AG20443 (cell line): ENCODE measurements around the gene B3GAT3.
"Not testable (repeated sequence)": the region's sequence is repeated elsewhere in the genome, so short reads cannot be mapped to it uniquely, and the experiment has no call there.

ENCODE experiments used
- DNase-seq: peaks from one replicate; pipeline ENCODE4 v3.0.0; 2012; ENCODE audit warnings: low spot score, mixed read lengths

Gene B3GAT3

GRCh38 chr11:62577046-62577714, 44.6 kb downstream of the B3GAT3 start:
- no peak for DNase-seq

- no peak for DNase-seq
These were observed 45.9 kb downstream of the B3GAT3 start for GRCh38 chr11:62575837-62576236.

GRCh38 chr11:62575156-62575555, 46.6 kb downstream of the B3GAT3 start:
- peak; percentile 25 for DNase-seq

GRCh38 chr11:62574363-62575071, 47.3 kb downstream of the B3GAT3 start:
- DNase-seq, result peak; percentile 44

GRCh38 chr11:62573592-62574362, 48.0 kb downstream of the B3GAT3 start, which contains the start of gene EEF1G:
TSS of gene EEF1G (minus strand) at chr11:62573891. CDS start at chr11:62573842, 49 bp downstream.
- peak; percentile 99 for DNase-seq

- DNase-seq, result peak; percentile 29
These were observed 48.7 kb downstream of the B3GAT3 start for GRCh38 chr11:62573006-62573591.

- no peak for DNase-seq
These were observed 49.4 kb downstream of the B3GAT3 start for GRCh38 chr11:62572431-62572830.

GRCh38 chr11:62571493-62571892, 50.3 kb downstream of the B3GAT3 start:
- not testable (repeated sequence) for DNase-seq

GRCh38 chr11:62570903-62571302, 50.9 kb downstream of the B3GAT3 start:
- not testable (repeated sequence) for DNase-seq

GRCh38 chr11:62569611-62570010, 52.2 kb downstream of the B3GAT3 start:
- DNase-seq, result no peak

GRCh38 chr11:62567018-62567633, 54.7 kb downstream of the B3GAT3 start:
- DNase-seq, result no peak

GRCh38 chr11:62566247-62566646, 55.5 kb downstream of the B3GAT3 start:
- no peak for DNase-seq
